AG04450 (cell line): ENCODE results near the gene CUEDC1. TPM values are rescaled to one million over a fixed set of nuclear protein-coding genes. Genes with fewer than 3 reads are reported as not detected.

ENCODE experiments used
- CTCF ChIA-PET: fragments of 300-600, 350-600 bp; formaldehyde crosslinking; extraction: SDS; loops from one replicate; lab custom pipeline; 2022; ENCODE audit warnings: antibody characterized with exemption, inconsistent platforms; lab: Charles Lee
- POLR2A ChIA-PET: fragments of 350-600 bp; formaldehyde crosslinking; extraction: SDS; loops from one replicate; lab custom pipeline; 2021; ENCODE audit warnings: antibody characterized with exemption, inconsistent platforms; lab: Yijun Ruan, JAX
- DNase-seq: peaks from one replicate; pipeline ENCODE4 v3.0.0-alpha.2; 2011; ENCODE audit warnings: low read depth, low spot score
- H3K27ac ChIP-seq: one replicate; pipeline ENCODE4 v1.5.1; 2012; ENCODE audit warnings: low read depth, low read length, control low read depth
- H3K27me3 ChIP-seq: one replicate; pipeline ENCODE4 v1.6.0; 2012; ENCODE audit warnings: low read length; ENCODE audit not compliant: control insufficient read depth, insufficient read depth
- H3K4me3 ChIP-seq: 2 replicates; pipeline ENCODE4 v1.5.1; 2011; ENCODE audit warnings: mild to moderate bottlenecking, low read depth, low read length, control low read depth
- H3K9me3 ChIP-seq: 2 replicates; pipeline ENCODE4 v1.5.1; 2012; ENCODE audit warnings: low read length; ENCODE audit not compliant: control insufficient read depth, insufficient read depth
- polyA plus RNA-seq: library from polyadenylated mRNA; depleted of rRNA; stranded (reverse); fragments of >200 nt; gene quantifications from 2 replicates; pipeline ENCODE4 v1.2.3, GENCODE V29; 2011
- TF ChIP-seq, protein P1 (sequence below): IDR thresholded peaks from 2 replicates; pipeline ENCODE4 v1.5.1; 2011; ENCODE audit warnings: low read depth, low read length, control low read depth, inconsistent platforms

Gene CUEDC1
- polyA plus RNA-seq, 1 experiment: 21.6 TPM

DNA sequence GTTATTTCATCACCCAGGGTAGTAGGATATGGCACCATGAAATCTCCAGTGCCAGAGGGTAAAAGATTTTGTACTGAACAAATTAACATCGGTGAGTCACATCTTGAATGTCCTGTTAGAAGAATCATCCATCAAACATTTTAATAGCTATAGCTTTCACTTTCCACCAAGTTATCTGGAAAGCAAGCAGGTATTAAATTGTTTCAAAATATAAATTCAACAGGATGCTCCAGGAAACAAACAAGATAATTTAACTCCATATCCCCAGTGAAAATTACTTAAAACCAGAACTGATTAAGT is 30.4 kb upstream of the CUEDC1 start:
- TF ChIP-seq, protein P1, sequence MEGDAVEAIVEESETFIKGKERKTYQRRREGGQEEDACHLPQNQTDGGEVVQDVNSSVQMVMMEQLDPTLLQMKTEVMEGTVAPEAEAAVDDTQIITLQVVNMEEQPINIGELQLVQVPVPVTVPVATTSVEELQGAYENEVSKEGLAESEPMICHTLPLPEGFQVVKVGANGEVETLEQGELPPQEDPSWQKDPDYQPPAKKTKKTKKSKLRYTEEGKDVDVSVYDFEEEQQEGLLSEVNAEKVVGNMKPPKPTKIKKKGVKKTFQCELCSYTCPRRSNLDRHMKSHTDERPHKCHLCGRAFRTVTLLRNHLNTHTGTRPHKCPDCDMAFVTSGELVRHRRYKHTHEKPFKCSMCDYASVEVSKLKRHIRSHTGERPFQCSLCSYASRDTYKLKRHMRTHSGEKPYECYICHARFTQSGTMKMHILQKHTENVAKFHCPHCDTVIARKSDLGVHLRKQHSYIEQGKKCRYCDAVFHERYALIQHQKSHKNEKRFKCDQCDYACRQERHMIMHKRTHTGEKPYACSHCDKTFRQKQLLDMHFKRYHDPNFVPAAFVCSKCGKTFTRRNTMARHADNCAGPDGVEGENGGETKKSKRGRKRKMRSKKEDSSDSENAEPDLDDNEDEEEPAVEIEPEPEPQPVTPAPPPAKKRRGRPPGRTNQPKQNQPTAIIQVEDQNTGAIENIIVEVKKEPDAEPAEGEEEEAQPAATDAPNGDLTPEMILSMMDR: no peak
- H3K27ac ChIP-seq: no peak overlapping the region
- H3K9me3 ChIP-seq: no peaks in the 10 kb centered on the region; the same call in 1 of the 2 replicates
- no peaks in the 10 kb centered on the region for H3K27me3 ChIP-seq
- CTCF ChIA-PET: interaction anchor here (0.7 to 3.7 kb wide), 17 partner anchors 9 to 152 kb away, joined by 3 to 63 read pairs (median 4); no protein-coding TSS in a partner anchor
- H3K4me3 ChIP-seq: peak overlapping the region; percentile 41
- POLR2A ChIA-PET: interaction anchor here (0.8 to 1.9 kb wide), 3 partner anchors 50 to 106 kb away, joined by 5 to 6 read pairs (median 5); no protein-coding TSS in a partner anchor
- DNase-seq: no peak

DNA sequence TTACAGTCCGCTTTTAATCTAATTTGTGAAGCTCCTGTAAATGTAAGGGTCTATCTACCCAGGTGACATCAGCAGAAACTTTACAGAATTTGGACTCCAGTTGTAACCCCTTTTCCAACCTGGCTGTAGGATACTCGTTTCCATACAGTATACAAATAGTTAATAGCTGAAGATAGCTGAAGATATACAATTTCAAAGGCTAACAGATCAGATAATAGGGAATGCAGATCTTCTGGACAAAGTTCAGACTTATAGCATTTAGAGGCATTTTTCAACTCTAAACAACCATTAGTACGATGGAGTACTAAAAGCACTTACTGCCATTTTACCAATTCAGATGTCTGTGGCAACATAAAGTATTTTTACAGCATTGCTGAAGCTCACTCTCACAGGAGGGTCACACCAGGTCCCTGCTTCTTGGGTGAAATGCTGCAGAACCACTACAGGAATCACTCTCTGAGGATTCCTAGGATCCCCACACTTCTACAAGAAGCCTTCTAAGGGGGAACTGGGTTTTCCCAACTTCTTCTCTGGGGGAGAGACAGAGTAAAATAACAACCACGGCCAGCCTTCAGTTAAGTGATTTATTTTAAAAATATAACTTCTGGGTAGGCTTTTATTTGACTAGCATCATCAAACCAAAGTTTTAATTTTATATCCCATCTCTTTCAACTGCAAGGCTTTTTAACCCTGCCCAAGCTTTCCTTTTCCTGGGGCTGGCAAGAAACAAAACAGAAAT is 29.9 kb upstream of the CUEDC1 start:
- POLR2A ChIA-PET: interaction anchor here (0.8 to 1.9 kb wide), 2 partner anchors 49 to 58 kb away, joined by 5 to 6 read pairs; no protein-coding TSS in a partner anchor
- CTCF ChIA-PET: interaction anchor here (0.8 to 3.7 kb wide), 8 partner anchors 10 to 152 kb away, joined by 3 to 63 read pairs (median 5); no protein-coding TSS in a partner anchor
- DNase-seq: no peak
- peak overlapping the region; percentile 41 for H3K4me3 ChIP-seq
- no peak overlapping the region for H3K27ac ChIP-seq
- no peaks in the 10 kb centered on the region; the same call in 1 of the 2 replicates for H3K9me3 ChIP-seq
- H3K27me3 ChIP-seq: no peaks in the 10 kb centered on the region
- TF ChIP-seq, protein P1: no peak

DNA sequence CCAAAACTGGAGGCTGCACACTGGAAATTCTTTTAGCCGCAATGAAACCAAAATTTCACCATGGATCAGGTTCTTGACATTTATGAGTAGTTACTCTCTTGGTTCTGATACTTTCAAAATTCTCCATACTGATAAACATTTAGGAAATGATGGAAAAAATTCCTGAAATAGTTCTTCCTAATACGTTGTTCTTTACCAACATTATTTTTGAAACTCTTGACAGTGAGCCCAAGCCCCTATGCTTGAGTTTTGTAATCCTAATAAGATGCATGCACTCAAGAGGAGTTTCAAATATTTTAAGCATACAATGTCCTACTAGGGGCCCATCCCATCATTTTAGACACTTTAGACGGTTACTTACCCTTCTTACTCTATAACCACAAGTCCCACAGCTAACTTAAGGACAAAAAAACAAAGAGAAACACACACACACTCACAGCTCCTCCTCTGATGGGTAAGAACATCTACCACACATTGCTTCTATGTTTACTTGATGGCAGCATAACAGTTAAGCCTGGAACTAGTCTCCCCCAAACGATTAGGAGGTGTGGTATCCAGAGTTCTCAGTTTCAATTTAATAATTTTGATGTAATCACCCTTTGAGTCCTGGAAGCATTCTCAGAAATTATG is 29.2 kb upstream of the CUEDC1 start:
- POLR2A ChIA-PET: interaction anchor here (0.5 kb wide), 1 partner anchor 123 kb away, joined by 3 read pairs; no protein-coding TSS in a partner anchor
- H3K4me3 ChIP-seq: 0 out of 2 replicates have a peak overlapping the region, but pooled peaks have one; percentile 8
- H3K27me3 ChIP-seq: no peaks in the 10 kb centered on the region
- CTCF ChIA-PET: interaction anchor here (0.8 to 3.7 kb wide), 6 partner anchors 11 to 125 kb away, joined by 3 to 63 read pairs (median 16); no protein-coding TSS in a partner anchor
- DNase-seq: no peak
- TF ChIP-seq, protein P1: no peak
- H3K27ac ChIP-seq: no peak overlapping the region
- H3K9me3 ChIP-seq: no peaks in the 10 kb centered on the region; the same call in 1 of the 2 replicates

DNA sequence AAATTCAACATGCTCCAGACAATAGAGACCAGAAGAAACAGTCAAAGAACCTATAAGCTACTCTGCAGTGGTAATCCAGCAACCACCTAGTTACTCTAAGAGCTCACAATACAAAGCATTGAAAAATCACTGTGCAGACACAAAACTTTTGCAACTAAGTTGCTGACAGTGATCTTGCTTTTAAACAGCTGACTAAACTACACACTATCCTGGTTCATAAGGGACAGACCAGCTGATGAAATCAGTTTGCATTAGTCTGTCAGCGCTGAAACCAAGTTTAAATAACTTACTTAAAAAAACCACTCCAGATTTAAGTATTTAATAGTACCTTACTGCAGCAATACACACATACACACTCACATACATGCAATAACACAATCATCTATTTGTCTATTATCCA is 28.2 kb upstream of the CUEDC1 start:
- H3K27ac ChIP-seq: no peak overlapping the region
- ChIA-PET CTCF (interaction anchor here (1.2 to 1.7 kb wide), 2 partner anchors 13 to 16 kb away, joined by 5 to 8 read pairs; no protein-coding TSS in a partner anchor), POLR2A (interaction anchor here (0.6 to 1.1 kb wide), 3 partner anchors 13 to 124 kb away, joined by 3 to 5 read pairs (median 3); no protein-coding TSS in a partner anchor)
- H3K9me3 ChIP-seq: no peaks in the 10 kb centered on the region; the same call in 1 of the 2 replicates
- no peak overlapping the region for H3K4me3 ChIP-seq
- TF ChIP-seq, protein P1: no peak
- no peak for DNase-seq
- H3K27me3 ChIP-seq: no peaks in the 10 kb centered on the region
